HEK293 (cell line): Measurements from ENCODE around the gene DLD.
A peak's percentile ranks its signal among the peaks of the same experiment; 100 is the strongest.

Source experiments
- FEZF1 ChIP-seq: fragments of 450-650 bp; formaldehyde crosslinking; IDR thresholded peaks from 2 replicates; pipeline ENCODE4 v1.5.1; 2016; ENCODE audit warnings: missing biosample characterization, missing genetic modification characterization
- GFI1B ChIP-seq: fragments of 450-650 bp; formaldehyde crosslinking; IDR thresholded peaks from 2 replicates; pipeline ENCODE4 v1.5.1; 2016; ENCODE audit warnings: missing biosample characterization, missing genetic modification characterization
- HOXA7 ChIP-seq: sonication (generic); formaldehyde crosslinking; IDR thresholded peaks from 2 replicates; pipeline ENCODE4 v1.8.1; 2022; ENCODE audit warnings: missing genetic modification reagents, borderline replicate concordance
- OVOL3 ChIP-seq: fragments of 450-650 bp; formaldehyde crosslinking; IDR thresholded peaks from 2 replicates; pipeline ENCODE4 v1.5.1; 2016; ENCODE audit warnings: missing biosample characterization, missing genetic modification characterization
- PRDM1 ChIP-seq: fragments of 450-650 bp; formaldehyde crosslinking; IDR thresholded peaks from 2 replicates; pipeline ENCODE4; 2016; ENCODE audit warnings: missing biosample characterization, missing genetic modification characterization
- PRDM6 ChIP-seq: fragments of 450-650 bp; formaldehyde crosslinking; IDR thresholded peaks from 2 replicates; pipeline ENCODE4 v1.5.1; 2017; ENCODE audit warnings: missing biosample characterization, missing genetic modification characterization
- SALL2 ChIP-seq: fragments of 450-650 bp; formaldehyde crosslinking; IDR thresholded peaks from 2 replicates; pipeline ENCODE4 v1.5.0; 2017; ENCODE audit warnings: missing biosample characterization, mild to moderate bottlenecking, missing genetic modification characterization, borderline replicate concordance
- SCRT2 ChIP-seq: fragments of 450-650 bp; formaldehyde crosslinking; IDR thresholded peaks from 2 replicates; pipeline ENCODE4 v1.5.1; 2016; ENCODE audit warnings: missing biosample characterization, missing genetic modification characterization
- SETDB1 ChIP-seq: IDR thresholded peaks from one replicate; pipeline ENCODE4 v1.6.1; 2017; ENCODE audit warnings: mild to moderate bottlenecking, low read length, moderate library complexity, mixed read lengths; ENCODE audit not compliant: insufficient read length
- ZBTB1 ChIP-seq: fragments of 450-650 bp; formaldehyde crosslinking; IDR thresholded peaks from 2 replicates; pipeline ENCODE4 v1.5.1; 2016; ENCODE audit warnings: missing biosample characterization, missing genetic modification characterization
- ZBTB48 ChIP-seq: fragments of 450-650 bp; formaldehyde crosslinking; IDR thresholded peaks from 2 replicates; pipeline ENCODE4 v1.5.1; 2016; ENCODE audit warnings: missing biosample characterization, missing genetic modification characterization
- ZBTB6 ChIP-seq: fragments of 450-650 bp; formaldehyde crosslinking; IDR thresholded peaks from 2 replicates; pipeline ENCODE4 v1.5.1; 2017; ENCODE audit warnings: missing biosample characterization, missing genetic modification characterization
- ZFP69B ChIP-seq: fragments of 450-650 bp; formaldehyde crosslinking; IDR thresholded peaks from 2 replicates; pipeline ENCODE4 v1.5.1; 2016; ENCODE audit warnings: missing biosample characterization, missing genetic modification characterization
- ZNF132 ChIP-seq: fragments of 450-650 bp; formaldehyde crosslinking; IDR thresholded peaks from 2 replicates; pipeline ENCODE4 v1.5.1; 2017; ENCODE audit warnings: missing biosample characterization, missing genetic modification characterization, borderline replicate concordance
- ZNF155 ChIP-seq: fragments of 450-650 bp; formaldehyde crosslinking; IDR thresholded peaks from 2 replicates; pipeline ENCODE4 v1.5.1; 2016; ENCODE audit warnings: missing biosample characterization, missing genetic modification characterization
- ZNF214 ChIP-seq: fragments of 450-650 bp; formaldehyde crosslinking; IDR thresholded peaks from 2 replicates; pipeline ENCODE4 v1.5.1; 2017; ENCODE audit warnings: missing biosample characterization, mild to moderate bottlenecking, missing genetic modification characterization, borderline replicate concordance
- ZNF302 ChIP-seq: fragments of 450-650 bp; formaldehyde crosslinking; IDR thresholded peaks from 2 replicates; pipeline ENCODE4 v1.5.1; 2016; ENCODE audit warnings: missing biosample characterization, missing genetic modification characterization, low read depth
- ZNF350 ChIP-seq: fragments of 450-650 bp; formaldehyde crosslinking; IDR thresholded peaks from 2 replicates; pipeline ENCODE4 v1.5.0; 2017; ENCODE audit warnings: missing biosample characterization, mild to moderate bottlenecking, missing genetic modification characterization
- ZNF37A ChIP-seq: fragments of 450-650 bp; IDR thresholded peaks from 2 replicates; pipeline ENCODE4 v1.5.1; 2018; ENCODE audit warnings: missing biosample characterization, missing genetic modification characterization
- ZNF48 ChIP-seq: fragments of 450-650 bp; formaldehyde crosslinking; IDR thresholded peaks from 2 replicates; pipeline ENCODE4 v1.5.1; 2016; ENCODE audit warnings: missing biosample characterization, missing genetic modification characterization
- ZNF544 ChIP-seq: fragments of 450-650 bp; formaldehyde crosslinking; IDR thresholded peaks from 2 replicates; pipeline ENCODE4 v1.5.0; 2017; ENCODE audit warnings: missing biosample characterization, missing genetic modification characterization
- ZNF596 ChIP-seq: fragments of 450-650 bp; IDR thresholded peaks from 2 replicates; pipeline ENCODE4 v1.5.0; 2018; ENCODE audit warnings: missing biosample characterization, mild to moderate bottlenecking, missing genetic modification characterization, moderate library complexity
- ZNF645 ChIP-seq: fragments of 450-650 bp; formaldehyde crosslinking; IDR thresholded peaks from 2 replicates; pipeline ENCODE4; 2016; ENCODE audit warnings: missing biosample characterization, missing genetic modification characterization
- ZNF660 ChIP-seq: fragments of 450-650 bp; IDR thresholded peaks from 2 replicates; pipeline ENCODE4 v1.5.1; 2018; ENCODE audit warnings: missing biosample characterization, mild to moderate bottlenecking, missing genetic modification characterization
- ZNF777 ChIP-seq: fragments of 450-650 bp; formaldehyde crosslinking; IDR thresholded peaks from 2 replicates; pipeline ENCODE4 v1.5.1; 2017; ENCODE audit warnings: missing biosample characterization, missing genetic modification characterization, borderline replicate concordance
- ZNF837 ChIP-seq: fragments of 450-650 bp; formaldehyde crosslinking; IDR thresholded peaks from 2 replicates; pipeline ENCODE4 v1.5.1; 2016; ENCODE audit warnings: missing biosample characterization, missing genetic modification characterization
- ZSCAN16 ChIP-seq: fragments of 450-650 bp; formaldehyde crosslinking; IDR thresholded peaks from 2 replicates; pipeline ENCODE4 v1.5.1; 2016; ENCODE audit warnings: missing biosample characterization, missing genetic modification characterization
- ZXDB ChIP-seq: fragments of 450-650 bp; formaldehyde crosslinking; IDR thresholded peaks from 2 replicates; pipeline ENCODE4 v1.5.1; 2016; ENCODE audit warnings: missing biosample characterization, missing genetic modification characterization
- TF ChIP-seq, protein P1 (sequence below): fragments of 450-650 bp; formaldehyde crosslinking; IDR thresholded peaks from 2 replicates; pipeline ENCODE4 v1.5.1; 2016; ENCODE audit warnings: missing biosample characterization, missing genetic modification characterization
- TF ChIP-seq, protein P2 (sequence below): fragments of 450-650 bp; formaldehyde crosslinking; IDR thresholded peaks from 2 replicates; pipeline ENCODE4 v1.5.1; 2016; ENCODE audit warnings: missing biosample characterization, missing genetic modification characterization
- TF ChIP-seq, protein P3 (sequence below): fragments of 450-650 bp; formaldehyde crosslinking; IDR thresholded peaks from 2 replicates; pipeline ENCODE4 v1.5.1; 2016; ENCODE audit warnings: missing biosample characterization, missing genetic modification characterization

Gene DLD

GRCh38 chr7:107890962-107891635 lies at the start of gene DLD (continued):
- TF ChIP-seq ZNF660 (tag by site-specific recombination) (no peak), ZNF350 (tag by site-specific recombination) (no peak), ZNF132 (tag by site-specific recombination) (no peak), SCRT2 (no peak), ZSCAN16 (no peak), ZNF645 (tag by site-specific recombination) (no peak), ZXDB (tag by site-specific recombination) (peak; percentile 82), PRDM6 (tag by site-specific recombination) (no peak), OVOL3 (no peak), ZNF302 (tag by site-specific recombination) (no peak), ZNF596 (tag by site-specific recombination) (no peak), SALL2 (tag by site-specific recombination) (no peak), HOXA7 (CRISPR knock-in tag) (no peak), ZNF37A (tag by site-specific recombination) (no peak), SETDB1 (no peak), ZNF837 (tag by site-specific recombination) (no peak), ZFP69B (peak; percentile 43), PRDM1 (peak; percentile 86), ZBTB1 (no peak), ZNF544 (tag by site-specific recombination) (no peak), ZNF48 (tag by site-specific recombination) (no peak), GFI1B (no peak), ZNF155 (tag by site-specific recombination) (no peak), ZNF777 (tag by site-specific recombination) (no peak), FEZF1 (tag by site-specific recombination) (no peak), ZBTB48 (tag by site-specific recombination) (peak; percentile 19; the same call in 1 of the 2 replicates), ZBTB6 (tag by site-specific recombination) (no peak), ZNF214 (tag by site-specific recombination) (no peak)
- TF ChIP-seq, protein P1, sequence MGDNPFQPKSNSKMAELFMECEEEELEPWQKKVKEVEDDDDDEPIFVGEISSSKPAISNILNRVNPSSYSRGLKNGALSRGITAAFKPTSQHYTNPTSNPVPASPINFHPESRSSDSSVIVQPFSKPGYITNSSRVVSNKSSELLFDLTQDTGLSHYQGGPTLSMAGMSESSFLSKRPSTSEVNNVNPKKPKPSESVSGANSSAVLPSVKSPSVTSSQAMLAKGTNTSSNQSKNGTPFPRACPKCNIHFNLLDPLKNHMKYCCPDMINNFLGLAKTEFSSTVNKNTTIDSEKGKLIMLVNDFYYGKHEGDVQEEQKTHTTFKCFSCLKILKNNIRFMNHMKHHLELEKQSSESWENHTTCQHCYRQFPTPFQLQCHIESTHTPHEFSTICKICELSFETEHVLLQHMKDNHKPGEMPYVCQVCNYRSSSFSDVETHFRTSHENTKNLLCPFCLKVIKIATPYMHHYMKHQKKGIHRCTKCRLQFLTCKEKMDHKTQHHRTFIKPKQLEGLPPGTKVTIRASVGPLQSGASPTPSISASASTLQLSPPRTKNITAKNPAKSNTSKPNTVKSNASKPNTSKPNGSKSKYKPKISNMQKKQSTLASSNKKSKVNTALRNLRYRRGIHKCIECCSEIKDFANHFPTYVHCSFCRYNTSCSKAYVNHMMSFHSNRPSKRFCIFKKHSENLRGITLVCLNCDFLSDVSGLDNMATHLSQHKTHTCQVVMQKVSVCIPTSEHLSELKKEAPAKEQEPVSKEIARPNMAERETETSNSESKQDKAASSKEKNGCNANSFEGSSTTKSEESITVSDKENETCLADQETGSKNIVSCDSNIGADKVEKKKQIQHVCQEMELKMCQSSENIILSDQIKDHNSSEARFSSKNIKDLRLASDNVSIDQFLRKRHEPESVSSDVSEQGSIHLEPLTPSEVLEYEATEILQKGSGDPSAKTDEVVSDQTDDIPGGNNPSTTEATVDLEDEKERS (tag by site-specific recombination) = no peak
- TF ChIP-seq, protein P2, sequence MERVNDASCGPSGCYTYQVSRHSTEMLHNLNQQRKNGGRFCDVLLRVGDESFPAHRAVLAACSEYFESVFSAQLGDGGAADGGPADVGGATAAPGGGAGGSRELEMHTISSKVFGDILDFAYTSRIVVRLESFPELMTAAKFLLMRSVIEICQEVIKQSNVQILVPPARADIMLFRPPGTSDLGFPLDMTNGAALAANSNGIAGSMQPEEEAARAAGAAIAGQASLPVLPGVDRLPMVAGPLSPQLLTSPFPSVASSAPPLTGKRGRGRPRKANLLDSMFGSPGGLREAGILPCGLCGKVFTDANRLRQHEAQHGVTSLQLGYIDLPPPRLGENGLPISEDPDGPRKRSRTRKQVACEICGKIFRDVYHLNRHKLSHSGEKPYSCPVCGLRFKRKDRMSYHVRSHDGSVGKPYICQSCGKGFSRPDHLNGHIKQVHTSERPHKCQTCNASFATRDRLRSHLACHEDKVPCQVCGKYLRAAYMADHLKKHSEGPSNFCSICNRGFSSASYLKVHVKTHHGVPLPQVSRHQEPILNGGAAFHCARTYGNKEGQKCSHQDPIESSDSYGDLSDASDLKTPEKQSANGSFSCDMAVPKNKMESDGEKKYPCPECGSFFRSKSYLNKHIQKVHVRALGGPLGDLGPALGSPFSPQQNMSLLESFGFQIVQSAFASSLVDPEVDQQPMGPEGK (tag by site-specific recombination) = peak; percentile 47; the same call in 1 of the 2 replicates
- TF ChIP-seq, protein P3, sequence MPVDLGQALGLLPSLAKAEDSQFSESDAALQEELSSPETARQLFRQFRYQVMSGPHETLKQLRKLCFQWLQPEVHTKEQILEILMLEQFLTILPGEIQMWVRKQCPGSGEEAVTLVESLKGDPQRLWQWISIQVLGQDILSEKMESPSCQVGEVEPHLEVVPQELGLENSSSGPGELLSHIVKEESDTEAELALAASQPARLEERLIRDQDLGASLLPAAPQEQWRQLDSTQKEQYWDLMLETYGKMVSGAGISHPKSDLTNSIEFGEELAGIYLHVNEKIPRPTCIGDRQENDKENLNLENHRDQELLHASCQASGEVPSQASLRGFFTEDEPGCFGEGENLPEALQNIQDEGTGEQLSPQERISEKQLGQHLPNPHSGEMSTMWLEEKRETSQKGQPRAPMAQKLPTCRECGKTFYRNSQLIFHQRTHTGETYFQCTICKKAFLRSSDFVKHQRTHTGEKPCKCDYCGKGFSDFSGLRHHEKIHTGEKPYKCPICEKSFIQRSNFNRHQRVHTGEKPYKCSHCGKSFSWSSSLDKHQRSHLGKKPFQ (tag by site-specific recombination) = peak; percentile 73; the same call in 1 of the 2 replicates
